HEK293 (cell line): ENCODE results near the gene PDE10A.

Experiments
- CTCF ChIP-seq: fragments of 450-650 bp; formaldehyde crosslinking; IDR thresholded peaks from 2 replicates; pipeline ENCODE4 v1.5.1; 2016; ENCODE audit warnings: missing biosample characterization, missing genetic modification characterization
- PBX3 ChIP-seq: sonication (generic); formaldehyde crosslinking; IDR thresholded peaks from 2 replicates; pipeline ENCODE4 v1.8.1; 2022; ENCODE audit warnings: mild to moderate bottlenecking, moderate library complexity, missing genetic modification reagents
- PRDM1 ChIP-seq: fragments of 450-650 bp; formaldehyde crosslinking; IDR thresholded peaks from 2 replicates; pipeline ENCODE4; 2016; ENCODE audit warnings: missing biosample characterization, missing genetic modification characterization
- REST ChIP-seq: fragments of 450-650 bp; formaldehyde crosslinking; IDR thresholded peaks from 2 replicates; pipeline ENCODE4 v1.5.1; 2016; ENCODE audit warnings: missing biosample characterization, missing genetic modification characterization
- SP2 ChIP-seq: fragments of 450-650 bp; formaldehyde crosslinking; IDR thresholded peaks from 2 replicates; pipeline ENCODE4 v1.5.1; 2016; ENCODE audit warnings: missing biosample characterization, missing genetic modification characterization
- ZNF184 ChIP-seq: fragments of 450-650 bp; IDR thresholded peaks from 2 replicates; pipeline ENCODE4 v1.5.1; 2018; ENCODE audit warnings: missing biosample characterization, mild to moderate bottlenecking, missing genetic modification characterization
- ZNF239 ChIP-seq: fragments of 450-650 bp; formaldehyde crosslinking; IDR thresholded peaks from 2 replicates; pipeline ENCODE4 v1.5.1; 2016; ENCODE audit warnings: missing biosample characterization, missing genetic modification characterization
- ZNF558 ChIP-seq: fragments of 450-650 bp; formaldehyde crosslinking; IDR thresholded peaks from 2 replicates; pipeline ENCODE4 v1.5.1; 2016; ENCODE audit warnings: missing biosample characterization, missing genetic modification characterization
- ZNF776 ChIP-seq: fragments of 450-650 bp; formaldehyde crosslinking; IDR thresholded peaks from 2 replicates; pipeline ENCODE4 v1.5.0; 2017; ENCODE audit warnings: missing biosample characterization, missing genetic modification characterization, borderline replicate concordance

GRCh38 chr6:165456286-165456685 is 206.8 kb downstream of the PDE10A start:
- TF ChIP-seq SP2: no peak
- no peak for TF ChIP-seq CTCF (tag by site-specific recombination)
- no peak for TF ChIP-seq ZNF558 (tag by site-specific recombination)
- no peak for TF ChIP-seq PBX3
- TF ChIP-seq ZNF776: no peak
- no peak for TF ChIP-seq REST (tag by site-specific recombination)
- TF ChIP-seq ZNF184 (tag by site-specific recombination): no peak
- TF ChIP-seq ZNF239 (tag by site-specific recombination): no peak
- no peak for TF ChIP-seq PRDM1 (tag by site-specific recombination)
